Heart left ventricle (tissue), 13 donors: ENCODE results near the gene KIAA1614.

Experiments
- POLR2A ChIP-seq, 2 donors: fragments of 450-650 bp; IDR thresholded peaks; one replicate each; pipeline ENCODE4 v1.6.1; 2017; ENCODE audit warnings: antibody characterized with exemption in 2 of 2, mild to moderate bottlenecking in 2 of 2, moderate library complexity in 2 of 2
- TF ChIP-seq, protein P1 (sequence below), 12 donors: fragments of 200-600 bp; sonication (generic) in 4 of 12; IDR thresholded peaks; one replicate each; pipeline versions ENCODE4 v1.5.0 to v1.8.0; 2018 to 2022; ENCODE audit warnings: antibody characterized with exemption in 12 of 12, mild to moderate bottlenecking in 5 of 12
- donor health status: ischemic (EF 13 %, LVEDD 7.1; RV severe dilation, severe dysfunction).
- donor health status: DM: no; HTN: yes; CAD: no.
- donor health status: DM: no; HTN: no; CAD: no.
- donor health status: ischemic (EF 25% LVEDD 6.9; RV normal size, moderate dysfunction).
- donor health status: ischemic (EF 25% LVEDD 5.7; RV mildly dilated, moderate dysfunction).
- donor health status: ischemic (EF 35%, LVEDD 5.7; RV mildly dilated, moderate dysfunction).
- donor health status: nonischemic (EF 11% LVEDD 7.7; RV severe dilation, severe dysfunction).
- donor health status: DM: yes; HTN: yes; CAD: no.
- donor health status: PGD.
- donor health status: ischemic (EF 29% LVEDD 5.4; RV normal size, mild dysfunction).
- donor health status: nonischemic (EF 23%, LVEDD 6.1; RV moderate dilation, normal function).

DNA sequence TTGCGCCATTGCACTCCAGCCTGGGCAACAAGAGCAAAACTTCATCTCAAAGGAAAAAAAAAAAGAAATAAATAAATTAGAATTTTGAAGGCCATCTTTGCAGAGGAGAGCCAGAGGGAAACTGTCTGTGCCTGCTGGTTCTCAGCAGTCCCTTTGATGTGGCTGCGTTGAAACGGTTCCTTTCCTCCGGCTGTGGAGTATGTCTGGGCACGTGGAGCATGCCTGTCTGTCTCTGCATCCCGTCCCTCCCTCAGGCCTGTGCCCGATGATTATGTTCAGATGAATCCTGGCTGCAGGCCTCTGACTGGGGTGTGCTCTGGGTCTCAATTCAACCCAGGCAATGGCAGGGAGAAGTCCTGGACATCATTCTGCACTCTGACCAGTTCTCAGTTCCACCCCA is 33.4 kb downstream of the KIAA1614 start:
- TF ChIP-seq, protein P1, sequence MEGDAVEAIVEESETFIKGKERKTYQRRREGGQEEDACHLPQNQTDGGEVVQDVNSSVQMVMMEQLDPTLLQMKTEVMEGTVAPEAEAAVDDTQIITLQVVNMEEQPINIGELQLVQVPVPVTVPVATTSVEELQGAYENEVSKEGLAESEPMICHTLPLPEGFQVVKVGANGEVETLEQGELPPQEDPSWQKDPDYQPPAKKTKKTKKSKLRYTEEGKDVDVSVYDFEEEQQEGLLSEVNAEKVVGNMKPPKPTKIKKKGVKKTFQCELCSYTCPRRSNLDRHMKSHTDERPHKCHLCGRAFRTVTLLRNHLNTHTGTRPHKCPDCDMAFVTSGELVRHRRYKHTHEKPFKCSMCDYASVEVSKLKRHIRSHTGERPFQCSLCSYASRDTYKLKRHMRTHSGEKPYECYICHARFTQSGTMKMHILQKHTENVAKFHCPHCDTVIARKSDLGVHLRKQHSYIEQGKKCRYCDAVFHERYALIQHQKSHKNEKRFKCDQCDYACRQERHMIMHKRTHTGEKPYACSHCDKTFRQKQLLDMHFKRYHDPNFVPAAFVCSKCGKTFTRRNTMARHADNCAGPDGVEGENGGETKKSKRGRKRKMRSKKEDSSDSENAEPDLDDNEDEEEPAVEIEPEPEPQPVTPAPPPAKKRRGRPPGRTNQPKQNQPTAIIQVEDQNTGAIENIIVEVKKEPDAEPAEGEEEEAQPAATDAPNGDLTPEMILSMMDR (IDR thresholded peaks at IDR 0.05): no peak
- TF ChIP-seq POLR2A (IDR thresholded peaks at IDR 0.05): no peak
